CD4-positive, alpha-beta T cell treated with Interleukin-6 for 4 hours (primary cell): ENCODE measurements around the gene TSC22D1.
"Not testable (repeated sequence)": the region's sequence is repeated elsewhere in the genome, so short reads cannot be mapped to it uniquely, and the experiment has no call there.

Source experiments
- DNase-seq: peaks from one replicate; pipeline ENCODE4 v3.0.0-alpha.2; 2020; ENCODE audit warnings: mixed read lengths

The TSC22D1 gene

GRCh38 chr13:44566601-44567000 is 9.5 kb downstream of the TSC22D1 start:
- DNase-seq = no peak

GRCh38 chr13:44565881-44566280 is 10.2 kb downstream of the TSC22D1 start:
- no peak for DNase-seq

- DNase-seq = no peak
Observed at GRCh38 chr13:44564936-44565335, 11.2 kb downstream of the TSC22D1 start.

GRCh38 chr13:44562853-44563252 is 13.3 kb downstream of the TSC22D1 start:
- DNase-seq = not testable (repeated sequence)

GRCh38 chr13:44561351-44561750 is 14.8 kb downstream of the TSC22D1 start:
- DNase-seq = no peak

- DNase-seq = no peak
Observed at GRCh38 chr13:44557986-44558385, 18.1 kb downstream of the TSC22D1 start.

GRCh38 chr13:44555207-44555606 is 20.9 kb downstream of the TSC22D1 start:
- DNase-seq = no peak

- DNase-seq = no peak
Observed at GRCh38 chr13:44549476-44549875, 26.7 kb downstream of the TSC22D1 start.

- DNase-seq = no peak
Observed at GRCh38 chr13:44546164-44546563, 30.0 kb downstream of the TSC22D1 start.

- no peak for DNase-seq
Observed at GRCh38 chr13:44543369-44543768, 32.8 kb downstream of the TSC22D1 start.

- no peak for DNase-seq
Observed at GRCh38 chr13:44542361-44542760, 33.8 kb downstream of the TSC22D1 start.

- DNase-seq = no peak
Observed at GRCh38 chr13:44541601-44542000, 34.5 kb downstream of the TSC22D1 start.

GRCh38 chr13:44540761-44541434 is 35.2 kb downstream of the TSC22D1 start:
- DNase-seq = no peak

GRCh38 chr13:44537248-44537647 is 38.9 kb downstream of the TSC22D1 start:
- DNase-seq = no peak

GRCh38 chr13:44523146-44524015 is 52.7 kb downstream of the TSC22D1 start:
- no peak for DNase-seq

GRCh38 chr13:44519642-44520041 is 56.5 kb downstream of the TSC22D1 start:
- DNase-seq = no peak

- no peak for DNase-seq
Observed at GRCh38 chr13:44516771-44517170, 59.4 kb downstream of the TSC22D1 start.

- DNase-seq = no peak
Observed at GRCh38 chr13:44514278-44514677, 61.9 kb downstream of the TSC22D1 start.

- DNase-seq = not testable (repeated sequence)
Observed at GRCh38 chr13:44509853-44510252, 66.3 kb downstream of the TSC22D1 start.

GRCh38 chr13:44508562-44509077 is 67.5 kb downstream of the TSC22D1 start:
- DNase-seq = no peak

GRCh38 chr13:44507639-44508038 is 68.5 kb downstream of the TSC22D1 start:
- DNase-seq = no peak

- no peak for DNase-seq
Observed at GRCh38 chr13:44506719-44507118, 69.4 kb downstream of the TSC22D1 start.

- DNase-seq = no peak
Observed at GRCh38 chr13:44506251-44506650, 69.9 kb downstream of the TSC22D1 start.

GRCh38 chr13:44504116-44504515 is 72.0 kb downstream of the TSC22D1 start:
- DNase-seq = no peak
